Measurements from ENCODE around the gene VTI1A. TPM values are rescaled to one million over a fixed set of nuclear protein-coding genes. Genes with fewer than 3 reads are reported as not detected.

VTI1A gene
- total and polyA plus RNA-seq, 2 experiments from 2014 or later, result 26.8 to 31.0 TPM

DNA sequence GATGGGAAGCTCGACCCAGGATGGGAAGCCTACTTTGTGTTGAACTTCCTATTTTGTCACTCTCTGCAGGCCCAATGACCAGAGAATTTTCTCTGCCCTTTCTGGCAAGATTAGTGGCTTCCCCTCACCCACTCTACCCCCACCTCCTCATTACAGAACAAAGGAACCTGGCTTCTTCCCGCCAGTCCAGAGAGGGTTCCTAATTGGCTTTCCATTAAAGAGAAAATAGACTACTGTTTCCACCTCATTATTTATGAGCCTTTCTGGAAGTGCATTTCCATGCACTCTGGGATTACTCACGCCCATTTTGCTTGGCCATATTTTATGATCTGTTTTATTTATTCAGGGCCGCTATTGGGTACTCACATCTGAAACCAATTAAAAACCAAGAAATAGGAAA lies 408.1 kb downstream of the VTI1A start:
- Mint-ChIP-seq H3K36me3 (ENCODE audit: low read depth) (no peaks in the 10 kb centered on the region; the same call in 2 of the 3 replicates), H3K27ac (no peak overlapping the region), H3K4me1 (no peaks in the 10 kb centered on the region), H3K4me3 (no peak overlapping the region), H3K9me3 (peaks cover 3% of the 10 kb centered on the region; the same call in 2 of the 3 replicates), H3K27me3 (ENCODE audit: insufficient read depth, low read depth, poor library complexity) (peaks cover 5% of the 10 kb centered on the region)
- no peaks in the 10 kb centered on the region for H3F3A ChIP-seq (replicated peaks; ENCODE audit: low read depth)
- H3K27me3 ChIP-seq (ENCODE audit: insufficient read depth), result no peaks in the 10 kb centered on the region
- TF ChIP-seq POLR2AphosphoS5 (IDR thresholded peaks at IDR 0.05; ENCODE audit: low read depth), result no peak
- H3K27ac ChIP-seq (ENCODE audit: low read depth), result no peak overlapping the region
- no peak overlapping the region for H3K4me2 ChIP-seq
- no peak overlapping the region for H2AFZ ChIP-seq
- ATAC-seq, result no peak
- H3K9me2 ChIP-seq (ENCODE audit: insufficient read depth), result peaks cover 12% of the 10 kb centered on the region
- H3K36me3 ChIP-seq (ENCODE audit: insufficient read depth), result no peaks in the 10 kb centered on the region; the same call in 1 of the 2 replicates
- H4K20me1 ChIP-seq (replicated peaks; ENCODE audit: insufficient read depth), result no peaks in the 10 kb centered on the region
- no peak overlapping the region for H3K4me3 ChIP-seq
- no peak for DNase-seq (ENCODE audit: low spot score)
- H3K79me2 ChIP-seq (replicated peaks; ENCODE audit: insufficient read depth), result no peaks in the 10 kb centered on the region
- no peaks in the 10 kb centered on the region for H3K4me1 ChIP-seq (ENCODE audit: insufficient read depth)

DNA sequence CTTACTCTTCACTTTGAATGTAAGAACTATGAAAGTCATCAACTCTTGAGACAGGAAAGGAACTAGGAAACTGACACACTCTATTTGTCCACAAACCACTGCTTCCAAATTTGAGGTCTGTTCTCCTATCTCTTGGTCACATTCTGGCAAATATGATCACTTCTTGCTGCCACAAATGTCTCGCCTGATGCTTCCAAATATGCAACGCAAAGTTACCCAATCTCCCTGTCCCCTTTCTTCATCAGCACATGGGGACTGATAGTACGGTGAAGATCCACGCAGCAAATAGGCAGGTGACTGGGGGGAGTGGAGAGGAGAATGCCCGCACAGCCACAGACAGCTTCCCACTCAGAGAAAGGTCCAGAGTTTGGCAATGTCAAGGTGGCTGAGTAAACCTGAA lies 410.5 kb downstream of the VTI1A start:
- Histone ChIP-seq H3K4me1 (ENCODE audit: insufficient read depth) (no peaks in the 10 kb centered on the region), H3K4me3 (no peak overlapping the region), H3K27ac (ENCODE audit: low read depth) (no peak overlapping the region), H3K79me2 (replicated peaks; ENCODE audit: insufficient read depth) (no peaks in the 10 kb centered on the region), H3K4me2 (no peak overlapping the region), H3K9me2 (ENCODE audit: insufficient read depth) (peaks cover 16% of the 10 kb centered on the region), H3K36me3 (ENCODE audit: insufficient read depth) (no peaks in the 10 kb centered on the region), H3F3A (replicated peaks; ENCODE audit: low read depth) (no peaks in the 10 kb centered on the region), H4K20me1 (replicated peaks; ENCODE audit: insufficient read depth) (no peaks in the 10 kb centered on the region), H3K27me3 (ENCODE audit: insufficient read depth) (no peaks in the 10 kb centered on the region), H2AFZ (no peak overlapping the region)
- no peak for ATAC-seq
- Mint-ChIP-seq H3K4me3 (no peak overlapping the region), H3K9me3 (peaks cover 3% of the 10 kb centered on the region; the same call in 2 of the 3 replicates), H3K27me3 (ENCODE audit: insufficient read depth, low read depth, poor library complexity) (peaks cover 5% of the 10 kb centered on the region), H3K36me3 (ENCODE audit: low read depth) (no peaks in the 10 kb centered on the region; the same call in 2 of the 3 replicates), H3K4me1 (no peaks in the 10 kb centered on the region), H3K27ac (no peak overlapping the region)
- no peak for DNase-seq (ENCODE audit: low spot score)
- TF ChIP-seq NANOG (IDR thresholded peaks at IDR 0.05; ENCODE audit: borderline replicate concordance), result no peak
- no peak for TF ChIP-seq POLR2AphosphoS5 (IDR thresholded peaks at IDR 0.05; ENCODE audit: low read depth)
- TF ChIP-seq, protein P1, sequence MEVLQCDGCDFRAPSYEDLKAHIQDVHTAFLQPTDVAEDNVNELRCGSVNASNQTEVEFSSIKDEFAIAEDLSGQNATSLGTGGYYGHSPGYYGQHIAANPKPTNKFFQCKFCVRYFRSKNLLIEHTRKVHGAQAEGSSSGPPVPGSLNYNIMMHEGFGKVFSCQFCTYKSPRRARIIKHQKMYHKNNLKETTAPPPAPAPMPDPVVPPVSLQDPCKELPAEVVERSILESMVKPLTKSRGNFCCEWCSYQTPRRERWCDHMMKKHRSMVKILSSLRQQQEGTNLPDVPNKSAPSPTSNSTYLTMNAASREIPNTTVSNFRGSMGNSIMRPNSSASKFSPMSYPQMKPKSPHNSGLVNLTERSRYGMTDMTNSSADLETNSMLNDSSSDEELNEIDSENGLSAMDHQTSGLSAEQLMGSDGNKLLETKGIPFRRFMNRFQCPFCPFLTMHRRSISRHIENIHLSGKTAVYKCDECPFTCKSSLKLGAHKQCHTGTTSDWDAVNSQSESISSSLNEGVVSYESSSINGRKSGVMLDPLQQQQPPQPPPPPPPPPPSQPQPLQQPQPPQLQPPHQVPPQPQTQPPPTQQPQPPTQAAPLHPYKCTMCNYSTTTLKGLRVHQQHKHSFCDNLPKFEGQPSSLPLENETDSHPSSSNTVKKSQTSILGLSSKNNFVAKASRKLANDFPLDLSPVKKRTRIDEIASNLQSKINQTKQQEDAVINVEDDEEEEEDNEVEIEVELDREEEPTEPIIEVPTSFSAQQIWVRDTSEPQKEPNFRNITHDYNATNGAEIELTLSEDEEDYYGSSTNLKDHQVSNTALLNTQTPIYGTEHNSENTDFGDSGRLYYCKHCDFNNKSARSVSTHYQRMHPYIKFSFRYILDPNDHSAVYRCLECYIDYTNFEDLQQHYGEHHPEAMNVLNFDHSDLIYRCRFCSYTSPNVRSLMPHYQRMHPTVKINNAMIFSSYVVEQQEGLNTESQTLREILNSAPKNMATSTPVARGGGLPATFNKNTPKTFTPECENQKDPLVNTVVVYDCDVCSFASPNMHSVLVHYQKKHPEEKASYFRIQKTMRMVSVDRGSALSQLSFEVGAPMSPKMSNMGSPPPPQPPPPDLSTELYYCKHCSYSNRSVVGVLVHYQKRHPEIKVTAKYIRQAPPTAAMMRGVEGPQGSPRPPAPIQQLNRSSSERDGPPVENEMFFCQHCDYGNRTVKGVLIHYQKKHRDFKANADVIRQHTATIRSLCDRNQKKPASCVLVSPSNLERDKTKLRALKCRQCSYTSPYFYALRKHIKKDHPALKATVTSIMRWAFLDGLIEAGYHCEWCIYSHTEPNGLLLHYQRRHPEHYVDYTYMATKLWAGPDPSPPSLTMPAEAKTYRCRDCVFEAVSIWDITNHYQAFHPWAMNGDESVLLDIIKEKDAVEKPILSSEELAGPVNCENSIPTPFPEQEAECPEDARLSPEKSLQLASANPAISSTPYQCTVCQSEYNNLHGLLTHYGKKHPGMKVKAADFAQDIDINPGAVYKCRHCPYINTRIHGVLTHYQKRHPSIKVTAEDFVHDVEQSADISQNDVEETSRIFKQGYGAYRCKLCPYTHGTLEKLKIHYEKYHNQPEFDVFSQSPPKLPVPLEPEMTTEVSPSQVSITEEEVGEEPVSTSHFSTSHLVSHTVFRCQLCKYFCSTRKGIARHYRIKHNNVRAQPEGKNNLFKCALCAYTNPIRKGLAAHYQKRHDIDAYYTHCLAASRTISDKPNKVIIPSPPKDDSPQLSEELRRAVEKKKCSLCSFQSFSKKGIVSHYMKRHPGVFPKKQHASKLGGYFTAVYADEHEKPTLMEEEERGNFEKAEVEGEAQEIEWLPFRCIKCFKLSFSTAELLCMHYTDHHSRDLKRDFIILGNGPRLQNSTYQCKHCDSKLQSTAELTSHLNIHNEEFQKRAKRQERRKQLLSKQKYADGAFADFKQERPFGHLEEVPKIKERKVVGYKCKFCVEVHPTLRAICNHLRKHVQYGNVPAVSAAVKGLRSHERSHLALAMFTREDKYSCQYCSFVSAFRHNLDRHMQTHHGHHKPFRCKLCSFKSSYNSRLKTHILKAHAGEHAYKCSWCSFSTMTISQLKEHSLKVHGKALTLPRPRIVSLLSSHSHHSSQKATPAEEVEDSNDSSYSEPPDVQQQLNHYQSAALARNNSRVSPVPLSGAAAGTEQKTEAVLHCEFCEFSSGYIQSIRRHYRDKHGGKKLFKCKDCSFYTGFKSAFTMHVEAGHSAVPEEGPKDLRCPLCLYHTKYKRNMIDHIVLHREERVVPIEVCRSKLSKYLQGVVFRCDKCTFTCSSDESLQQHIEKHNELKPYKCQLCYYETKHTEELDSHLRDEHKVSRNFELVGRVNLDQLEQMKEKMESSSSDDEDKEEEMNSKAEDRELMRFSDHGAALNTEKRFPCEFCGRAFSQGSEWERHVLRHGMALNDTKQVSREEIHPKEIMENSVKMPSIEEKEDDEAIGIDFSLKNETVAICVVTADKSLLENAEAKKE (CRISPR knock-in tag; IDR thresholded peaks at IDR 0.05), result no peak
- no peak for TF ChIP-seq ZNF114 (CRISPR knock-in tag; IDR thresholded peaks at IDR 0.05)
- TF ChIP-seq, protein P2, sequence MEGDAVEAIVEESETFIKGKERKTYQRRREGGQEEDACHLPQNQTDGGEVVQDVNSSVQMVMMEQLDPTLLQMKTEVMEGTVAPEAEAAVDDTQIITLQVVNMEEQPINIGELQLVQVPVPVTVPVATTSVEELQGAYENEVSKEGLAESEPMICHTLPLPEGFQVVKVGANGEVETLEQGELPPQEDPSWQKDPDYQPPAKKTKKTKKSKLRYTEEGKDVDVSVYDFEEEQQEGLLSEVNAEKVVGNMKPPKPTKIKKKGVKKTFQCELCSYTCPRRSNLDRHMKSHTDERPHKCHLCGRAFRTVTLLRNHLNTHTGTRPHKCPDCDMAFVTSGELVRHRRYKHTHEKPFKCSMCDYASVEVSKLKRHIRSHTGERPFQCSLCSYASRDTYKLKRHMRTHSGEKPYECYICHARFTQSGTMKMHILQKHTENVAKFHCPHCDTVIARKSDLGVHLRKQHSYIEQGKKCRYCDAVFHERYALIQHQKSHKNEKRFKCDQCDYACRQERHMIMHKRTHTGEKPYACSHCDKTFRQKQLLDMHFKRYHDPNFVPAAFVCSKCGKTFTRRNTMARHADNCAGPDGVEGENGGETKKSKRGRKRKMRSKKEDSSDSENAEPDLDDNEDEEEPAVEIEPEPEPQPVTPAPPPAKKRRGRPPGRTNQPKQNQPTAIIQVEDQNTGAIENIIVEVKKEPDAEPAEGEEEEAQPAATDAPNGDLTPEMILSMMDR (conservative IDR thresholded peaks at IDR 0.05; ENCODE audit: low read depth in 2 of 2), result no peak
